Trophoblast cell (in vitro differentiated cells and primary cell): ENCODE measurements around the gene PMEPA1.

Experiments
- DNase-seq, 2 donors: peaks; one replicate each; pipeline ENCODE4 v3.0.0-alpha.2; 2016
- H2AFZ ChIP-seq: 2 replicates; pipeline ENCODE4 v1.6.1; 2013; ENCODE audit warnings: low read length, moderate library complexity, mild to moderate bottlenecking; ENCODE audit not compliant: insufficient read depth, poor library complexity
- H2AK5ac ChIP-seq: 2 replicates; pipeline ENCODE4 v1.6.1; 2013; ENCODE audit warnings: mild to moderate bottlenecking, low read length
- H2BK120ac ChIP-seq: 2 replicates; pipeline ENCODE4 v1.6.1; 2013; ENCODE audit warnings: low read length, mild to moderate bottlenecking, moderate library complexity; ENCODE audit not compliant: insufficient read depth, poor library complexity
- H2BK12ac ChIP-seq: 2 replicates; pipeline ENCODE4 v1.6.1; 2013; ENCODE audit warnings: mild to moderate bottlenecking, low read length, moderate library complexity
- H2BK5ac ChIP-seq: 2 replicates; pipeline ENCODE4 v1.6.1; 2013; ENCODE audit warnings: low read length, low read depth, moderate library complexity, mild to moderate bottlenecking; ENCODE audit not compliant: poor library complexity
- H3K14ac ChIP-seq: 2 replicates; pipeline ENCODE4 v1.6.1; 2013; ENCODE audit warnings: mild to moderate bottlenecking, low read length
- H3K18ac ChIP-seq: 2 replicates; pipeline ENCODE4 v1.6.1; 2013; ENCODE audit warnings: mild to moderate bottlenecking, low read length
- H3K23ac ChIP-seq: 2 replicates; pipeline ENCODE4 v1.6.1; 2013; ENCODE audit warnings: low read length
- H3K27ac ChIP-seq: 2 replicates; pipeline ENCODE4 v1.5.1; 2013; ENCODE audit warnings: low read depth, mild to moderate bottlenecking, inconsistent platforms, low read length, moderate library complexity
- H3K27me3 ChIP-seq: 2 replicates; pipeline ENCODE4 v1.6.1; 2013; ENCODE audit warnings: inconsistent platforms, mild to moderate bottlenecking, low read length, moderate library complexity; ENCODE audit not compliant: insufficient read depth
- H3K36me3 ChIP-seq, 2 experiments: 1 replicate in 1 of 2; 2 replicates in 1 of 2; pipeline ENCODE4 v1.6.1; 2013; ENCODE audit warnings: low read length in 2 of 2, mild to moderate bottlenecking in 2 of 2, moderate library complexity in 1 of 2; ENCODE audit not compliant: insufficient read depth in 2 of 2, control insufficient read depth in 1 of 2
- H3K4ac ChIP-seq: 2 replicates; pipeline ENCODE4 v1.6.1; 2013; ENCODE audit warnings: low read depth, mild to moderate bottlenecking, low read length, moderate library complexity
- H3K4me1 ChIP-seq, 2 experiments: 1 replicate in 1 of 2; 2 replicates in 1 of 2; pipeline ENCODE4 v1.6.1; 2013; ENCODE audit warnings: low read length in 2 of 2, mild to moderate bottlenecking in 2 of 2, moderate library complexity in 1 of 2; ENCODE audit not compliant: insufficient read depth in 2 of 2, control insufficient read depth in 1 of 2
- H3K4me2 ChIP-seq: 2 replicates; pipeline ENCODE4 v1.6.1; 2013; ENCODE audit warnings: inconsistent platforms, mild to moderate bottlenecking, low read length, moderate library complexity
- H3K4me3 ChIP-seq: 2 replicates; pipeline ENCODE4 v1.5.1; 2013; ENCODE audit warnings: mild to moderate bottlenecking, low read depth, low read length, inconsistent platforms
- H3K79me1 ChIP-seq: one replicate; pipeline ENCODE4 v1.6.1; 2013; ENCODE audit warnings: low read length
- H3K79me2 ChIP-seq: 2 replicates; pipeline ENCODE4 v1.6.1; 2013; ENCODE audit warnings: low read length, mild to moderate bottlenecking; ENCODE audit not compliant: control insufficient read depth, insufficient read depth, poor library complexity
- H3K9ac ChIP-seq: 2 replicates; pipeline ENCODE4 v1.6.1; 2013; ENCODE audit warnings: mild to moderate bottlenecking, low read length
- H3K9me3 ChIP-seq: 2 replicates; pipeline ENCODE4 v1.6.1; 2013; ENCODE audit warnings: low read depth, mild to moderate bottlenecking, control low read depth, inconsistent platforms, low read length; ENCODE audit not compliant: insufficient read depth
- H4K12ac ChIP-seq: 2 replicates; pipeline ENCODE4 v1.6.1; 2013; ENCODE audit warnings: low read depth, mild to moderate bottlenecking, low read length, moderate library complexity
- H4K8ac ChIP-seq: 2 replicates; pipeline ENCODE4 v1.6.1; 2013; ENCODE audit warnings: low read depth, mild to moderate bottlenecking, low read length, moderate library complexity
- H4K91ac ChIP-seq: one replicate; pipeline ENCODE4 v1.6.1; 2013; ENCODE audit warnings: low read depth, mild to moderate bottlenecking, low read length, moderate library complexity
- WGBS: extraction: QIAGEN DNeasy Blood & Tissue Kit; methylation state at CpG from one replicate; pipeline ENCODE4 v1.1.7; 2013; ENCODE audit warnings: missing lambda C conversion rate; ENCODE audit not compliant: insufficient read length, insufficient coverage; ENCODE audit errors: extremely low coverage; 5-methylcytosine and 5-hydroxymethylcytosine counted together

PMEPA1 gene

GRCh38 chr20:57701090-57701489 lies 8.7 kb downstream of the PMEPA1 start:
- H2AK5ac ChIP-seq, result no peak overlapping the region
- peaks cover 40 to 45% of the 10 kb centered on the region in 2 experiments for H3K36me3 ChIP-seq
- H3K4ac ChIP-seq, result no peak overlapping the region
- H2BK12ac ChIP-seq, result no peak overlapping the region
- no peak overlapping the region for H4K12ac ChIP-seq
- H3K79me2 ChIP-seq, result peaks cover 37% of the 10 kb centered on the region
- no peak overlapping the region for H4K8ac ChIP-seq
- no peak overlapping the region for H3K9ac ChIP-seq
- H3K23ac ChIP-seq, result no peak overlapping the region
- WGBS, result no CpG with 5 or more reads among the region's 6 CpGs
- no peak overlapping the region for H4K91ac ChIP-seq
- H3K9me3 ChIP-seq, result no peaks in the 10 kb centered on the region
- H3K4me1 ChIP-seq, result peaks cover 29 to 43% of the 10 kb centered on the region in 2 experiments
- no peak overlapping the region for H2BK5ac ChIP-seq
- no peak overlapping the region for H2AFZ ChIP-seq
- H2BK120ac ChIP-seq, result no peak overlapping the region
- H3K27ac ChIP-seq, result no peak overlapping the region
- H3K79me1 ChIP-seq, result peaks cover 2% of the 10 kb centered on the region
- H3K4me2 ChIP-seq, result no peak overlapping the region
- H3K4me3 ChIP-seq, result no peak overlapping the region
- H3K18ac ChIP-seq, result no peak overlapping the region
- H3K27me3 ChIP-seq, result no peaks in the 10 kb centered on the region
- no peak overlapping the region for H3K14ac ChIP-seq
- peak in 1 of 2 donors; percentile 47 for DNase-seq

GRCh38 chr20:57699395-57699794 lies 10.4 kb downstream of the PMEPA1 start:
- Histone ChIP-seq H3K4ac (peak overlapping the region; percentile 29), H3K79me2 (peaks cover 32% of the 10 kb centered on the region), H2AK5ac (no peak overlapping the region), H2AFZ (no peak overlapping the region), H4K12ac (no peak overlapping the region), H3K27ac (no peak overlapping the region), H3K18ac (no peak overlapping the region), H2BK12ac (no peak overlapping the region), H3K4me3 (no peak overlapping the region), H4K8ac (no peak overlapping the region), H3K4me2 (no peak overlapping the region), H4K91ac (no peak overlapping the region), H3K9ac (no peak overlapping the region), H3K9me3 (no peaks in the 10 kb centered on the region), H3K36me3 (peaks cover 26 to 36% of the 10 kb centered on the region in 2 experiments), H3K4me1 (peaks cover 41 to 59% of the 10 kb centered on the region in 2 experiments), H2BK120ac (no peak overlapping the region), H3K14ac (no peak overlapping the region), H3K79me1 (peaks cover 19% of the 10 kb centered on the region), H3K27me3 (no peaks in the 10 kb centered on the region), H3K23ac (no peak overlapping the region), H2BK5ac (no peak overlapping the region)
- no CpG with 5 or more reads among the region's 8 CpGs for WGBS
- no peak for DNase-seq

- no peak overlapping the region for H4K8ac ChIP-seq
- H3K14ac ChIP-seq, result no peak overlapping the region
- H3K4me1 ChIP-seq, result peaks cover 45 to 63% of the 10 kb centered on the region in 2 experiments
- H3K79me2 ChIP-seq, result peaks cover 28% of the 10 kb centered on the region
- H2BK12ac ChIP-seq, result no peak overlapping the region
- H3K9me3 ChIP-seq, result no peaks in the 10 kb centered on the region
- DNase-seq, result no peak
- no peak overlapping the region for H4K91ac ChIP-seq
- no peak overlapping the region for H2BK120ac ChIP-seq
- H3K23ac ChIP-seq, result no peak overlapping the region
- H2AFZ ChIP-seq, result no peak overlapping the region
- H3K27ac ChIP-seq, result peak overlapping the region; percentile 42
- peak overlapping the region; percentile 9 for H3K4ac ChIP-seq
- peaks cover 25 to 31% of the 10 kb centered on the region in 2 experiments for H3K36me3 ChIP-seq
- peaks cover 22% of the 10 kb centered on the region for H3K79me1 ChIP-seq
- no peaks in the 10 kb centered on the region for H3K27me3 ChIP-seq
- H3K4me3 ChIP-seq, result no peak overlapping the region
- no peak overlapping the region for H2BK5ac ChIP-seq
- H3K4me2 ChIP-seq, result no peak overlapping the region
- H3K18ac ChIP-seq, result no peak overlapping the region
- H4K12ac ChIP-seq, result no peak overlapping the region
- no peak overlapping the region for H2AK5ac ChIP-seq
- H3K9ac ChIP-seq, result no peak overlapping the region
- no CpG with 5 or more reads among the region's 7 CpGs for WGBS
These were observed 10.9 kb downstream of the PMEPA1 start for GRCh38 chr20:57698867-57699275.

DNA sequence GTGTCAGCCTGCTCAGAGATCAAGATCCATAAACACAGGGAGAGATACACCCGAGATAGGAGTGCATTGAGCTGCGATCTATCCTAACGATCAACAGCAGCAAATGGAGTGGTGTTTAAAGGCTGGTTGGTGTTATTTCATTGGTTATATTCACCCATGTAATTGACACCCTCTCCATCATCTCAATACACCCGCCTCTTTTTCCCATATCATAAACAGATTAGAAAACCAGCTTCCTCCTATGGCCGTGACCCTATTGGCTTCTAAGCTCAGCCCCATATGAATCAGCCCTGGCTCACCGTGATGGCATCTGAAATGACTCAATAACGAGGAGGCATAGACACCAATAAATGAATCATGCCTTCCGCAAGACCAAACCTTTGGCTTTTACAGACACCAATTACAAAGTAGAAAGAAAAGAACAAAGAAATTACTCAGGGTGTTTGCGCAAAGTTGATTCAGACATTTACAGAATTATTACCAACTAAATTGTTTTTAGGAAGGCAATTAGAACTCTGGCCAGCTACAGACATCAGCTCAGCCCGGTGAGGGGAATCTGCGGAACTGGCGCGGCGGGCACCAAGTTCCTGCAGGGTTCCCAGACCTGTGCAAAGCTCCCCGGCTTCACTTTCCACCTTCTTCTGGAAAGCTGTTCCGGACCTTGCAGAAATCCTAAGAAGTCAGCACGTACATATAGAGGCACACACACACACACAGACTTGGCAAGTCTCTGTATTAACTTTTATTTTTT lies 11.5 kb downstream of the PMEPA1 start:
- H3K18ac ChIP-seq, result no peak overlapping the region
- H3K27ac ChIP-seq, result peak overlapping the region; percentile 42
- peak; percentile 92 to 93 for DNase-seq
- H2BK12ac ChIP-seq, result no peak overlapping the region
- peaks cover 25% of the 10 kb centered on the region for H3K79me1 ChIP-seq
- no peak overlapping the region for H4K12ac ChIP-seq
- H3K4ac ChIP-seq, result peak overlapping the region; percentile 32
- peaks cover 48 to 66% of the 10 kb centered on the region in 2 experiments for H3K4me1 ChIP-seq
- no peaks in the 10 kb centered on the region for H3K9me3 ChIP-seq
- H3K27me3 ChIP-seq, result no peaks in the 10 kb centered on the region
- no peak overlapping the region for H3K9ac ChIP-seq
- no CpG with 5 or more reads among the region's 17 CpGs for WGBS
- H2AFZ ChIP-seq, result no peak overlapping the region
- no peak overlapping the region for H3K14ac ChIP-seq
- H2BK120ac ChIP-seq, result no peak overlapping the region
- peaks cover 19 to 26% of the 10 kb centered on the region in 2 experiments for H3K36me3 ChIP-seq
- no peak overlapping the region for H3K4me3 ChIP-seq
- no peak overlapping the region for H2AK5ac ChIP-seq
- no peak overlapping the region for H3K4me2 ChIP-seq
- H4K8ac ChIP-seq, result no peak overlapping the region
- no peak overlapping the region for H2BK5ac ChIP-seq
- peaks cover 28% of the 10 kb centered on the region for H3K79me2 ChIP-seq
- H4K91ac ChIP-seq, result no peak overlapping the region
- no peak overlapping the region for H3K23ac ChIP-seq
